H1 (cell line): ENCODE results near the gene SLC12A2. TPM values are rescaled to one million over a fixed set of nuclear protein-coding genes. Genes with fewer than 3 reads are reported as not detected.

Experiments used
- CHD7 ChIP-seq: fragments of 300-600 bp; sonication (generic); IDR thresholded peaks from 2 replicates; pipeline ENCODE4 v1.7.1; 2012; ENCODE audit warnings: low read length, moderate library complexity, mild to moderate bottlenecking, inconsistent platforms; ENCODE audit not compliant: insufficient replicate concordance
- SIN3A ChIP-seq, 2 experiments: IDR thresholded peaks in 1 of 2; conservative IDR thresholded peaks in 1 of 2; 2 replicates each; pipeline ENCODE4 v1.6.1; 2011 to 2012; ENCODE audit warnings: low read length in 2 of 2, improper control_type of control experiment in 1 of 2, low read depth in 1 of 2, mild to moderate bottlenecking in 1 of 2
- polyA plus RNA-seq, 7 experiments: library from polyadenylated mRNA; depleted of rRNA in 3 of 7; stranded (reverse) in 5 of 7; unstranded in 2 of 7; fragments of >200 nt in 5 of 7; fragments of 200-250 nt in 2 of 7; gene quantifications; 1 replicate in 5 of 7; 2 replicates in 1 of 7; 4 replicates in 1 of 7; pipeline versions ENCODE4 v1.2.1 to v1.2.3, GENCODE V29; 2011 to 2013; ENCODE audit warnings: missing spikeins in 2 of 7, mixed read lengths in 2 of 7
- total RNA-seq: library from RNA; stranded (reverse); fragmentation: NEBNext Ultra II Directional; extraction: Animal tissue kit (Norgen Biotek cat#: 25700); gene quantifications from 2 replicates; pipeline ENCODE4 v1.2.1, GENCODE V29; 2021

SLC12A2 gene
- total and polyA plus RNA-seq, 2 of the 8 experiments (the other 6 are each of a cell fraction or from before 2014, with no cell fraction given) = 2.6 to 16.2 TPM

- TF ChIP-seq CHD7 (no peak), SIN3A (conservative IDR thresholded peaks at IDR 0.05 in 1 of 2, IDR thresholded peaks at IDR 0.05 in 1 of 2; ENCODE audit: low read depth in 1 of 2, low read length in 2 of 2) (no peak)
- TF ChIP-seq, all 59 proteins: peak for 0
These were observed 26.2 kb downstream of the SLC12A2 start (continued) for GRCh38 chr5:128109766-128110165.
